GM18498 (cell line): ENCODE measurements around the gene SLC23A2.
"Not testable (repeated sequence)": the region's sequence is repeated elsewhere in the genome, so short reads cannot be mapped to it uniquely, and the experiment has no call there.

Source experiments
- ATAC-seq: cut with Tn5 transposase; IDR thresholded peaks from one replicate; pipeline ENCODE4 v1.9.1; 2021; ENCODE audit warnings: mild to moderate bottlenecking, moderate library complexity; ENCODE audit not compliant: unreplicated experiment

The SLC23A2 gene

GRCh38 chr20:4883051-4883450 is 118.3 kb downstream of the SLC23A2 start:
- no peak for ATAC-seq

DNA sequence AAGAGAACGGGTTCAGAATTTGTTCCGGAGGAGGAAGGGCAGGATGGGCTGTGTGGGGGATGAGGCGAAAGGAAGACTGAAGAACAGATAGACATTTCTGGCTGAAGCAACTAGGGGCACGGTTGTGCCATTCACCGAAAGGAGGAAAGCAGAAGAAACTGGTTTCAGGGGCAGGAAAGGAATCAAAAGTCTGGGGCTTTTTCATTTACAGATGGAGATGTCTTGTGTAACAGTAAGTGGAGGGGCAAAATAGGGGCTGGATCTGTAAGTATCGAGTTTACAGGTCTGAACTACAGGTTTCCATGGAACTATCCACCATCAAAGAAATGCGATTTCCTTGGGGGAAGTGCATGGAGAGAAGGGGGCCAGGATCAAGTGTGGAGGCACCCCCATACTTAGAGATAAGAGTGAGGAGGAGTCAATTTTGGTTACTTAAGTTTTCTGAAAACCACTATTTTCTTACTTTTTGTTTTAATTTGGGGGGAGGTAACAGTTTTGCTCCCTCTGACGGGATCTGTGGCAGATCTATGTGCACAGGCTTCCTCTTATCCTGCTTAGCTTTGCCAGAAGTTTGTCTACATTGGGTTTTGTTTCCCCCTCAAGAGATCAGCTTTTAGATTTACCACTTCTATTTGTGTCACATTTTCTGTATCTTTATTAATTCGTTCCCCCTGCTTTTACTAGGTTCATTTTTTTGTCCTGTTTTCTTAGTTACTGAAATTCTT is 120.1 kb downstream of the SLC23A2 start:
- ATAC-seq: no peak

- no peak for ATAC-seq
These were observed 121.3 kb downstream of the SLC23A2 start for GRCh38 chr20:4880051-4880450.

DNA sequence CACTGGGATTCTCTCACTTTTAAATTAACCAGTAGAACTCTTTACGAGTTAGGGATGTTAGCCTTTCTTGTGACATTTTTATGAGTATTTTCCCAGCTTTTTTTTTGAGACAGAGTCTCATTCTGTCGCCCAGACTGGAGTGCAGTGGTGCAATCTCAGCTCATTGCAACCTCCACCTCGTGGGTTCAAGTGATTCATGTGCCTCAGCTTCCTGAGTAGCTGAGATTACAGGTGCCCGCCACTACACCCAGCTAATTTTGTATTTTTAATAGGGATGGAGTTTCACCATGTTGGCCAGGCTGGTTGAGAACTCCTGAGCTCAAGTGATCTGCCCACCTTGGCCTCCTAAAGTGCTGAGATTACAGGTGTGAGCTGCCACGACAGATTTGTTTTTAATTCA is 123.2 kb downstream of the SLC23A2 start:
- not testable (repeated sequence) for ATAC-seq

- ATAC-seq: no peak
These were observed 124.6 kb downstream of the SLC23A2 start for GRCh38 chr20:4876731-4877130.

DNA sequence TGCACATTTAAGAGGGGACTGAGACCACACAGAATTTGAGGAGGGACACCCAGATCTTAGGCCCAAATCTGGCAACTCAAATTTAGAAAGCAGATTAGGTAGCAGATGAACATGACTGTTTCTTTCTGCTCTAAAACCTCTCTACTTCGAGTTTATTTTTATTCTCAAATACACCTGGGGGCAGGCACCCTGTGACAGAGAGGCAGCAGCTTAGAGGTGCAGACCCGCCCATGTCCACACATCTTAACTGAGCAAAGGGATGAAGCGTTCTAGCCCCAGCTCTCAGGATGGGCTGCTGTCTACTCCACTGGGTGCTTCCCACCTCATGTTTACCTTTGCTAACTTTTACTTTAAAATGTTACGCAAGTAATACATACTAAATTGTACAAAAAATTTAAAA is 125.0 kb downstream of the SLC23A2 start:
- no peak for ATAC-seq

DNA sequence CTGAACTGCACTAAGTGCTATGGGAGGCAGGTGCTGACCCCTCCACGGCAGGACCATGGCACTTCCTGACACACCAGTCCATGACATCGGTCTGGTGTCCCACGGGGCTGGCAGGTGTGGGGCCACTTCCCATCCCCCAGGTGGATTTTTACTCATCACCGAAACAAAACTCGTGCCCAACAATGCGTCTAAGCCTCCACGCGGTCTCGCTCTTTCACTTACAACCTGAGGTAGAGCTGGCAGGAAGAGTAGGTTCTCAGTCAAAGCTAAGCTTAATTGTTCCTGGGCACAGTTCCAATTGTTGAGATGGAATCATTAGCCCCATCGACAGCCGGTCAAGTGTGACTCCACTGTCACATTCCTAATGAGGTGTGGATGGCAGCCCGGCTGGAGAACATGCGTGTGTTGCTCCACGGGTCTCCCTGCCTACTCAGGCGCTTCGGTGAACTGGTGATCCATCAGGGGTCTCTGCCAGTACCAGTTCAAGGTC is 125.7 kb downstream of the SLC23A2 start:
- no peak for ATAC-seq

- no peak for ATAC-seq
These were observed 127.9 kb downstream of the SLC23A2 start for GRCh38 chr20:4873396-4873795.

DNA sequence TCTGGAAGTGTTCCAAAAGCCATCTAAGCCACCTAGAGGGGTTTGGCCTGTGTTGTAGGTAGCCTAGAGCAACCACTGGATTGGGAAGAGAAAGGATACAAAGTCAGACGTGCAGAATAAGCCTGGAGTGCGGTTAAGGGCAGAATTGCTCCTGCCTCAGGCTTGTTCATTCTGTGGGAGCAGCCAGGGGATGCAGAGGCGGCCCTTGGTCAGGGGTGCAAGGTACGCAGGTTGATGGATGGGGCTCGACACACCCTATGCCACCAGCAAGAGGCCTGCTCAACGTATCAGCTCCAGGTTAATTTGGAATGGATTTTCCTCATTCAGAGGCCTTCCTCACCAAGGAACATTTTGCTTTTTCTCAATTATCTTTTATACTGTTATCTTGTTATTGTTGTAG is 129.8 kb downstream of the SLC23A2 start:
- no peak for ATAC-seq

GRCh38 chr20:4870906-4871305 is 130.4 kb downstream of the SLC23A2 start:
- ATAC-seq: no peak

- ATAC-seq: no peak
These were observed 131.8 kb downstream of the SLC23A2 start for GRCh38 chr20:4869290-4870193.

DNA sequence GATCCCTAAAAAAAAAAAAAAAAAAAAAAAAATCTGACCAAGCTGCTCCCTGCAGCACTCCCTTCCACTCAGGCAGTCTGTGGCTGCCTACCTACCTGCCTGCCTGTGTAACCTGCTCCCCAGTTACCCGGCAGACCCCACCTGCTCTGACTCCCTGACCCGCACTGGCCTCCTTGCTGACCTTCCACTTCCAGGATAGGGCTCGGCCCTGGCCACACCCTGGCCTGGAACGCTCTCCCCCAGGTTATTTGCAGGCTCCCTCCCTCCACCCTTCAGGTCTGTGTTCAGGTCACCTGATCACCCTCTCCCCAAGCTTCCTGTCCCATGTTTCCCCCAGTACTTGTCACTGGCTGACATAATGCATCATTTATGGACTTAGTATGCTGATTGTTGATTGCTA is 134.3 kb downstream of the SLC23A2 start:
- no peak for ATAC-seq

- ATAC-seq: no peak
These were observed 134.9 kb downstream of the SLC23A2 start for GRCh38 chr20:4866429-4866828.

DNA sequence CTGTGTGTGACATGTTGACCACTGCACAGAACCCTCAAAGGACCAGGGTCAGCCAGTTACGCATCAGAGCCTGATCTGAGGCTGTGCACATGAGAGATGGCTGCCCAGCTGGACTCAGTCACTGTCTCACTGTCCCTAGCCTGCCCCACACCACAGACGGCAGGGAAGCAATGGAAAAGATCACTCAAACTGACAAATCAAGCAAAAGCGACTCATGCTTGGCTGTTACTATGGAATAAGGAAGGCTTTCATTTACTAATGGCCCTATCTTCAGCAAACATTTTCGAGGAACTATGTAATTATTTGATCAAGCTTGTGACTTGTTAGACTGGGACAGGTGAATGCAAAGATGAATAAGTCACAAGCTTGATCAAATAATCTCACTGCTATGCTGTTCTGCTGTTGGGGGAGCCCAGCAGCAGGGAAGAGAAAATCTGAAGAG is 137.0 kb downstream of the SLC23A2 start:
- ATAC-seq: no peak

DNA sequence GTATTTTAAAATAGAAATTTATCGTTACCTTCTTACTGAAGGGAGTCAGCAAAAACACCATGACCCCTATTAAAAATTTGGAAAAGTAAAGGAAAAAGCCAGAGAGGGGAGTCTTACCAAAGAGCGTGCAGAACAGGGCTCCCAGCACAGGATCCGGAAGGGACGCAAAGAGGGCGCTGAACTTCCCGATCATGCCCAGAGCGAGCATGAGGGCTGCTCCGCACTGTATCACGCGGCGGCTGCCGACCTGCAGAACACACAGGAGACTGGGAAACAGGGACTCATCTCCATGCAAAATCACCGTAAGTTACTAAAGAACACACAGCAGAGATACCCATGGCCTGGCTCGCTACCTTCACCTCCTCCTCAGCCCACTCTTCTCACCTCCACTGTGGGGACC is 138.6 kb downstream of the SLC23A2 start:
- ATAC-seq: no peak

GRCh38 chr20:4861961-4862360 is 139.3 kb downstream of the SLC23A2 start:
- no peak for ATAC-seq

- no peak for ATAC-seq
These were observed 143.3 kb downstream of the SLC23A2 start for GRCh38 chr20:4858000-4858399.

- no peak for ATAC-seq
These were observed 145.1 kb downstream of the SLC23A2 start for GRCh38 chr20:4856022-4856755.

GRCh38 chr20:4855555-4855954 is 145.8 kb downstream of the SLC23A2 start:
- no peak for ATAC-seq

GRCh38 chr20:4855097-4855496 is 146.2 kb downstream of the SLC23A2 start:
- no peak for ATAC-seq

GRCh38 chr20:4854561-4854901 is 146.8 kb downstream of the SLC23A2 start:
- no peak for ATAC-seq
